ENCODE measurements around the gene NDNF.

- TF ChIP-seq POLR2A (IDR thresholded peaks at IDR 0.05; ENCODE audit: low read depth, low read length), result no peak
- TF ChIP-seq, protein P1, sequence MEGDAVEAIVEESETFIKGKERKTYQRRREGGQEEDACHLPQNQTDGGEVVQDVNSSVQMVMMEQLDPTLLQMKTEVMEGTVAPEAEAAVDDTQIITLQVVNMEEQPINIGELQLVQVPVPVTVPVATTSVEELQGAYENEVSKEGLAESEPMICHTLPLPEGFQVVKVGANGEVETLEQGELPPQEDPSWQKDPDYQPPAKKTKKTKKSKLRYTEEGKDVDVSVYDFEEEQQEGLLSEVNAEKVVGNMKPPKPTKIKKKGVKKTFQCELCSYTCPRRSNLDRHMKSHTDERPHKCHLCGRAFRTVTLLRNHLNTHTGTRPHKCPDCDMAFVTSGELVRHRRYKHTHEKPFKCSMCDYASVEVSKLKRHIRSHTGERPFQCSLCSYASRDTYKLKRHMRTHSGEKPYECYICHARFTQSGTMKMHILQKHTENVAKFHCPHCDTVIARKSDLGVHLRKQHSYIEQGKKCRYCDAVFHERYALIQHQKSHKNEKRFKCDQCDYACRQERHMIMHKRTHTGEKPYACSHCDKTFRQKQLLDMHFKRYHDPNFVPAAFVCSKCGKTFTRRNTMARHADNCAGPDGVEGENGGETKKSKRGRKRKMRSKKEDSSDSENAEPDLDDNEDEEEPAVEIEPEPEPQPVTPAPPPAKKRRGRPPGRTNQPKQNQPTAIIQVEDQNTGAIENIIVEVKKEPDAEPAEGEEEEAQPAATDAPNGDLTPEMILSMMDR (IDR thresholded peaks at IDR 0.05; ENCODE audit: extremely low read depth in 1 of 2, insufficient read depth in 1 of 2, low read depth in 1 of 2, low read length in 2 of 2), result no peak
Measured at GRCh38 chr4:121070274-121070673, 2.1 kb downstream of the NDNF start.
